Stomach (tissue), 4 donors: Measurements from ENCODE around the gene NRAP.

ENCODE experiments used
- POLR2AphosphoS5 ChIP-seq, 3 donors: sonication (generic); formaldehyde crosslinking; IDR thresholded peaks; one replicate each; pipeline ENCODE4 v1.6.1; 2016; ENCODE audit warnings: antibody characterized with exemption in 3 of 3
- TF ChIP-seq, protein P1 (sequence below), 7 experiments: fragments of 450-650 bp in 4 of 7; fragments of 200-600 bp in 3 of 7; sonication (generic) in 3 of 7; IDR thresholded peaks; one replicate each; pipeline ENCODE4 v1.5.1; 2016 to 2019; ENCODE audit warnings: antibody characterized with exemption in 7 of 7, control low read depth in 2 of 7, mild to moderate bottlenecking in 1 of 7

DNA sequence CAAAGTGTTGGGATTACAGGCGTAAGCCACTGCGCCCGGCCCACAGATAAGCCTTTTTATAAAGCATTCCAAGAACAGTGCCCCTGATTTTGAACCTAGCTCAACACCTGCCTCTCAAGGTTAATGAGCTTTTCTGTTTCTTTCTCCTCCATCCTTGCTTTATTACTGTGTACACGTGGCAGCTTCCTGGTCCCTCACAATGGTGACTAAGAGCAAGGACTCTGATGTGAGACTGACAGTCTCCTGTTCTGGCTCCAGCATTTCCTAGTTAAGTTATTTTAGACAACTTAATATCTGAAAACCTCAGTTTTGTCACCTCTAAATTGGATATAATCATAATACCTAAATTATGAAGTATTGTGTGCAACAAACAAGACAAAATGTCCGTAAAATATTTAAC lies 101.1 kb downstream of the NRAP start:
- TF ChIP-seq, protein P1, sequence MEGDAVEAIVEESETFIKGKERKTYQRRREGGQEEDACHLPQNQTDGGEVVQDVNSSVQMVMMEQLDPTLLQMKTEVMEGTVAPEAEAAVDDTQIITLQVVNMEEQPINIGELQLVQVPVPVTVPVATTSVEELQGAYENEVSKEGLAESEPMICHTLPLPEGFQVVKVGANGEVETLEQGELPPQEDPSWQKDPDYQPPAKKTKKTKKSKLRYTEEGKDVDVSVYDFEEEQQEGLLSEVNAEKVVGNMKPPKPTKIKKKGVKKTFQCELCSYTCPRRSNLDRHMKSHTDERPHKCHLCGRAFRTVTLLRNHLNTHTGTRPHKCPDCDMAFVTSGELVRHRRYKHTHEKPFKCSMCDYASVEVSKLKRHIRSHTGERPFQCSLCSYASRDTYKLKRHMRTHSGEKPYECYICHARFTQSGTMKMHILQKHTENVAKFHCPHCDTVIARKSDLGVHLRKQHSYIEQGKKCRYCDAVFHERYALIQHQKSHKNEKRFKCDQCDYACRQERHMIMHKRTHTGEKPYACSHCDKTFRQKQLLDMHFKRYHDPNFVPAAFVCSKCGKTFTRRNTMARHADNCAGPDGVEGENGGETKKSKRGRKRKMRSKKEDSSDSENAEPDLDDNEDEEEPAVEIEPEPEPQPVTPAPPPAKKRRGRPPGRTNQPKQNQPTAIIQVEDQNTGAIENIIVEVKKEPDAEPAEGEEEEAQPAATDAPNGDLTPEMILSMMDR (IDR thresholded peaks at IDR 0.05): no peak
- no peak for TF ChIP-seq POLR2AphosphoS5 (IDR thresholded peaks at IDR 0.05)
